GM18870 (cell line): Measurements from ENCODE around the gene ARHGEF6.

Experiments used
- ATAC-seq: cut with Tn5 transposase; IDR thresholded peaks from one replicate; pipeline ENCODE4 v1.9.1; 2021; ENCODE audit warnings: moderate library complexity; ENCODE audit not compliant: unreplicated experiment

Gene ARHGEF6

GRCh38 chrX:136747003-136747986 lies 33.4 kb downstream of the ARHGEF6 start:
- peak; percentile 69 for ATAC-seq

DNA sequence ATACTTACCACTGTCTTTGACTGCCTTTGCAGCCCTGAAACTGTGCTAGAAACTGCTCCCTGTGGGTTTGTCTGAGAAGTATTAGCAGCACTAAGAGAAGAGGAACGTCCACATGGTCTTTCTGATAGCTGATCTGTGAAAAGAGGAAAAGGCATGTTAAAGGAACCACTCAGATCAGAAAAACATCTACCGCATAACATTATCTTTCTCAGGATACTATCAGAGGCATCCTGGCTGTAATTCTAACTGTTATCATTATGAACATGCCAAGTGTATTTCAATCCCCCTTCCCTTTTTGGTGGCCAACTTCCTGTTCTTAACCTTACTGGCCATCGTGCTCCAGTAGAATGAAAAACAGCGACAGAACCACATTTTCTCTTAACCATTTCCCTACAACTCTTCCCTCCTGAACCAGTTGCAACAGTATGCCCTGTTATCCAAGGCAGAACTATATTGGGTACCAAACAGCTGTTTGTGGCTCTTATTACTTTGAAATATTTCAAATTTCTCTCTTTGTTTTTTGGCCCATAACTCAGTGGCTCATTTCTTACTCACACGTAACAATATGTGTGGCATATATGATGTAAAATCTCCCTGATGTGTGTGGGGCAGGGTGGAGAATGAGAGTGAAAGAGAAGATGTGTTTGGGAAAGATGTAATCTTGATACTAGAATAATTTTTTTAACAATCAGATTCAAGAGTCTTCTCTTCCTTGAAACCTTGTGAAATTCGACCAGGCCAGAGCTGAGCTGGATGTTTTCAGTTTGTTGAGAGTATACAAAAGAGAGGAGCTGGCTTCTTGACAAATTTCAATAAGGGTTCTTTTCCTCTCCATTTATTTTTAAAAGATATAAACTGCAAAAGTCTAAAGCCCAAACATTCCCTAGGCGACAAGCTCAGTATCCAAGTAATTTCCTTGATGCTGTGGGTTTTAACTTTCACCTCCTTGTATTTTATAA lies 35.2 kb downstream of the ARHGEF6 start:
- no peak for ATAC-seq

GRCh38 chrX:136742721-136743379 lies 37.9 kb downstream of the ARHGEF6 start:
- no peak for ATAC-seq

DNA sequence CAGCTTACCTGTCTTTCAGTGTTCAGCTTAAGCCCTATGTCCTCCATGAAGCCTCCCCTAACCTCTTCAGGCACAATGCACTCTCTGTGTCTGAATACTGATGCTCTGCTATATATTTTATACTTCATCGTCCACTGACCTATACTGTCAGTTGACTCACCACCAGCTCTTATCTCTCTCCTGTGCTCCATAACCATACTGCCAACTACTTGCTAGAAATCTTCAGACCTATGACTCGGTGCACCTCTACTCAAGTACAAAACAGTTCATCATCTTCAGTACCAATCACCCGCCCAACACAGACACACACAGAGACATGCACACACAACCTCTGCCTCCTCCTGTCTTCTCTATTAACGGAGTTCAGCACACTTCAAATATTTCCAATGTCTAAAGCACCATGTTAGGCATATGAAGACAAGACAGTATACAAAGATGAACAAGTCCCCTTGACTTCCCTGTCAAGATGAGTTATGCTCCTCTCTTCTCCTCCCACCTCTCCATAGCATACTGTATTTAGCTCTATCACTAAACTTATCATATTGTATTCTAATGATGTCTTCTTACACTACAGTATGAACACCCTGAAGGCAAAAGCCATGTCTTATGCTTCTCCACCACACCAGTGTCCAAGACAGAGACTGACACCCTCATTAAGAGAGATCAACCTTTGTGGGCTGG lies 42.5 kb downstream of the ARHGEF6 start:
- no peak for ATAC-seq

GRCh38 chrX:136736690-136737089 lies 44.0 kb downstream of the ARHGEF6 start:
- ATAC-seq: no peak

- ATAC-seq: no peak
These were observed 45.1 kb downstream of the ARHGEF6 start for GRCh38 chrX:136735601-136736000.

GRCh38 chrX:136733613-136734012 lies 47.1 kb downstream of the ARHGEF6 start:
- no peak for ATAC-seq

DNA sequence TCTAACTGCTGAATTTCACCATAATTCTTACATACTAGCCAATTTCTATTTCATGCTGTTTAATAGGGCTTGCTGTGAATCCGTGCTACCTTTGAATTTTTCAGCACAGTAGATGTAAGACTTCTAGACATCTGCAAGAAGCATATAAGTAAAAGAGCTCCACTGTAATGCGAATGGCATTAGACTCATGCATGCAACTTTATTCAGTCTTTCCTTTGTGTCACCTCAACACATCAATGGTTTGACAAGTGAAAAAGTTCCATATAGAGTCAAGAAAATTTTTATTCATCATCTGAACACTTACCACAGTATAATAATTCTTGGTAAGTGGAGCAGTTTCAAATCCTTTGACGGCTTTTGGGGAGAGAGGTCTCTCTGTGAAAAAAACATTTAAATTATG lies 48.9 kb downstream of the ARHGEF6 start:
- no peak for ATAC-seq

GRCh38 chrX:136731207-136731782 lies 49.4 kb downstream of the ARHGEF6 start:
- ATAC-seq: no peak

DNA sequence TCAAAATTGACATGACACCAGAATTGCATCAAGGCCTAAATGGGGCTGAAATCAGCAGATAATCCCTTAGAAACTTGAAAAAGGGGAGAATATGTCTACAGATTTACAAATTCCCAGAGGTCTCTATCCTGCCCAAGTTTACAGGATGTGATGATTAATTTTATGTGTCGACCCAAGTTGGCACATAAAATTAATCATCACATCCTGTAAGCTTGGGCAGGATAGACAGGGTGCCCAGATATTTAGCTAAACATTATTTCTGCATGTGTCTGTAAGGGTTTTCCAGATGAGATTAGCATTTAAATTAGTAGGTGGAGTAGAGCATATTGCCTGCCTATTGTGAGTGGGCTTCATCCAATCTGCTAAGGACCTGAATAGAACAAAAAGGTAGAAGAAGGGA lies 52.3 kb downstream of the ARHGEF6 start:
- ATAC-seq: no peak

DNA sequence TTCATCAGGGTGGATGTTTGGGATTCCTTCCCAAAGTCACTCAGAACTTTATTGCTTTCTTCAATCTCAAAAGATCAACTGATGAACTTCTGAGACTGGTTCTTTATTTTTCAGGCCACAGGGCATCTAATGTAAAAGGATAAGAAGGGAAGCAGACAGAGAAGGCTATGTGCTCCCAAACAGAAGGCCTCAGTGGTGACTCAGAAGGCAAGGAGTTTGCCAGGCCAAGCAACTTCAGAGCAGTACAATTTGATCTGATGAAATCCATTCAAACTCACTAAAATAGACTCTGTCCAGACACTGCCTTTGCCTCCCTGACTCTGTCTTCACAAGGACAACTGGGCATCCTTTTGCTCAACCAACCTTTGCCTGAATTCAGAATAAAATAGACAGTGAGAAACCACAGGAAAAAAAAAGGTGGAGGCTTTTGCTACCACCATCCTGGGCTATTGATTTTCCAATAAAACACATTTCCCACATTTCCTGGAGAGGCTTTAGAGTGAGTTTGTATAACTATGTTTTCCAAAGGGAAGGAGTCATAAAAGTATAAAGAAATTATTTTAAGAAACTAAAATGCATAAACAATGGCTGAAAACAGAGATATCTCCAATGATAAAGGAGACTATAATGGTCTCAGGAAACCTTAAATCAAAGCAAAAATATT lies 55.2 kb downstream of the ARHGEF6 start:
- no peak for ATAC-seq

GRCh38 chrX:136718091-136718490 lies 62.6 kb downstream of the ARHGEF6 start:
- ATAC-seq: no peak

GRCh38 chrX:136714626-136715599 lies 65.8 kb downstream of the ARHGEF6 start:
- peak; percentile 87 for ATAC-seq

DNA sequence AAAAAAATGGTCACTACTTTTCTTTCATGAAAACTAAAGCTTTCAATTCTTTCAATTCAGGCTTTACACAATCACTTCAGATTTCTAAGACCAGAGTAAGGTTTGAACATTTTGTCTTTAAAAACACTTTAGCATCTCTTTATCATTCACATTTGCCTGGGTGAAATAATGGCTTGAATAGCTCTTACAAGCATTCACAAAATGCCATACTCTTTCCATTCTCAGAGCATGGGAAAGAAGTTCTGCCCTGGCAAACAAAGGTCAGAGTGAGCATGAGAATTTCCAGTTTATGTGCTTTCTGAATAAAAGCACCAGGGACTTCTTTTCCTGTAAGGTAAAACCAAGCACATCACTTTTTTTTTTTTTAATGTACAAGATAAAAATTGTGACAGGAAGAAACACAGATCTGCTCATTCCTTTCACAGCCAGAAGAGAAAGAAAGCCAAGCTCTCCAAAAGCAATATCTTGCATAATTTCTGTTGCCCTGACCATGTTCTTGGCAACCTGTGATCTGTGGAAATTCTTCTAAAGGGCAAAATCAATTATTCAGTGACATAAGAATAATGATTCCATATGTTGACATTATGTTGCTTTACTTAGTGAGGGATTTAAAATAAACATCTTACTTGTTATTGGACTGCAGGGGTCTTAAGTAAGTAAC lies 68.0 kb downstream of the ARHGEF6 start:
- no peak for ATAC-seq

DNA sequence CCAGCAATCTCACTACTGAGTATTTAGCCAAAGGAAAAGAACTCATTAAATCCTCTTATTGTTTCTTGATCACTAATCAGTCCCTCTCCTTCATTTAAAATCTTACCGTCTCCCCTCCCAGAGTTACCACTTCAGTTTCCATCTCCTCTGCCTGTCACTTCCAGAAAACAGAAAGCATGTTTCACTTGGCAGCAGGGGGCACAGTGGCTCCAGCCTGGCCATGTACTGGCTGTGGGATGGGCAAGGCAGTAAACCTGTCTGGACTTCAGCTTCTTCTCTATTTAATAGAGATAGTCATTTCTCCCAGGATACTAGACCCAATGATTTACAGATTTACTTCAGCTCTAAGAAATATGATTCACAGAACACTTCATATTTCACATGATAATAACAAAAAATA lies 69.6 kb downstream of the ARHGEF6 start:
- no peak for ATAC-seq

- ATAC-seq: no peak
These were observed 70.3 kb downstream of the ARHGEF6 start for GRCh38 chrX:136710325-136710951.

- peak; percentile 44 for ATAC-seq
These were observed 72.4 kb downstream of the ARHGEF6 start for GRCh38 chrX:136708348-136708747.
